Measurements from ENCODE around the gene ABCC11. TPM values are rescaled to one million over a fixed set of nuclear protein-coding genes. Genes with fewer than 3 reads are reported as not detected.
A peak's percentile ranks its signal among the peaks of the same experiment; 100 is the strongest.

The ABCC11 gene
- total RNA-seq, 1 donor from 2014 or later, result not detected

- DNase-seq (ENCODE audit: low read depth), result peak; percentile 98
- H3K27me3 ChIP-seq (ENCODE audit: control insufficient read depth, insufficient read depth, low read length), result no peaks in the 10 kb centered on the region
- H3K4me3 ChIP-seq (ENCODE audit: low read depth, low read length), result no peak overlapping the region
- TF ChIP-seq CTCF (IDR thresholded peaks at IDR 0.05; ENCODE audit: insufficient read depth, low read length, poor library complexity, severe bottlenecking), result no peak
- H3K36me3 ChIP-seq (ENCODE audit: control insufficient read depth, insufficient read depth, low read length), result no peaks in the 10 kb centered on the region
Measured at GRCh38 chr16:48123104-48123788, 124.1 kb downstream of the ABCC11 start.

- Histone ChIP-seq H3K36me3 (ENCODE audit: control insufficient read depth, insufficient read depth, low read length) (no peaks in the 10 kb centered on the region), H3K27me3 (ENCODE audit: control insufficient read depth, insufficient read depth, low read length) (no peaks in the 10 kb centered on the region), H3K4me3 (ENCODE audit: low read depth, low read length) (no peak overlapping the region)
- DNase-seq (ENCODE audit: low read depth), result no peak
- TF ChIP-seq CTCF (IDR thresholded peaks at IDR 0.05; ENCODE audit: insufficient read depth, low read length, poor library complexity, severe bottlenecking), result no peak
Measured at GRCh38 chr16:48121276-48121675, 126.1 kb downstream of the ABCC11 start.

GRCh38 chr16:48118841-48119240 lies 128.5 kb downstream of the ABCC11 start:
- no peak for TF ChIP-seq CTCF (IDR thresholded peaks at IDR 0.05; ENCODE audit: insufficient read depth, low read length, poor library complexity, severe bottlenecking)
- Histone ChIP-seq H3K36me3 (ENCODE audit: control insufficient read depth, insufficient read depth, low read length) (no peaks in the 10 kb centered on the region), H3K4me3 (ENCODE audit: low read depth, low read length) (no peak overlapping the region), H3K27me3 (ENCODE audit: control insufficient read depth, insufficient read depth, low read length) (no peaks in the 10 kb centered on the region)
- DNase-seq (ENCODE audit: low read depth), result no peak

- H3K27me3 ChIP-seq (ENCODE audit: control insufficient read depth, insufficient read depth, low read length), result no peaks in the 10 kb centered on the region
- TF ChIP-seq CTCF (IDR thresholded peaks at IDR 0.05; ENCODE audit: insufficient read depth, low read length, poor library complexity, severe bottlenecking), result peak; percentile 65
- DNase-seq (ENCODE audit: low read depth), result no peak
- no peaks in the 10 kb centered on the region for H3K36me3 ChIP-seq (ENCODE audit: control insufficient read depth, insufficient read depth, low read length)
- no peak overlapping the region for H3K4me3 ChIP-seq (ENCODE audit: low read depth, low read length)
Measured at GRCh38 chr16:48117217-48118105, 129.9 kb downstream of the ABCC11 start.

Other genes starting within 250 kb of the ABCC11 start
- not detected in 2 replicates for gene ABCC12, start 91.5 kb downstream of the ABCC11 start, total RNA-seq
- 29.1 and 36.2 TPM in 2 replicates for gene LONP2, start 3.2 kb downstream of the ABCC11 start, total RNA-seq
- 30.3 and 31.0 TPM in 2 replicates for gene SIAH1, start 137.9 kb upstream of the ABCC11 start, total RNA-seq

All from kidney epithelial cell (primary cell).